Measurements from ENCODE around the gene OR1F1. TPM values are rescaled to one million over a fixed set of nuclear protein-coding genes. Genes with fewer than 3 reads are reported as not detected.
A peak's percentile ranks its signal among the peaks of the same experiment; 100 is the strongest.

OR1F1 gene
- total RNA-seq, 4 donors from 2014 or later: not detected

GRCh38 chr16:3220839-3221238, 32.8 kb downstream of the OR1F1 start:
- Histone ChIP-seq H3K4me3 (no peak overlapping the region), H3K36me3 (peaks cover 8 to 44% of the 10 kb centered on the region in 2 donors), H3K4me1 (no peaks in the 10 kb centered on the region), H3K27ac (no peak overlapping the region), H3K27me3 (no peaks in the 10 kb centered on the region), H3K9me3 (peaks cover 20 to 43% (median 38%) of the 10 kb centered on the region in 3 donors)
- ATAC-seq (no peak), DNase-seq (no peak)
- intact Hi-C loops (cut with DNase I; ENCODE audit: low total_unique reads): no loop called here
- TF ChIP-seq POLR2A (IDR thresholded peaks at IDR 0.05) (no peak), CTCF (IDR thresholded peaks at IDR 0.05 in 4 of 5, conservative IDR thresholded peaks at IDR 0.05 in 1 of 5) (no peak)
- in situ Hi-C loops (cut with MboI; ENCODE audit: low sequenced_read_pairs in 4 of 4): no loop called here

- H3K4me1 ChIP-seq: no peaks in the 10 kb centered on the region
- H3K4me3 ChIP-seq: peak overlapping the region in 1 of 4 donors; percentile 30
- no peak for ATAC-seq
- DNase-seq: no peak
- intact Hi-C loops (cut with DNase I; ENCODE audit: low total_unique reads): no loop called here
- TF ChIP-seq CTCF (IDR thresholded peaks at IDR 0.05 in 4 of 5, conservative IDR thresholded peaks at IDR 0.05 in 1 of 5) (no peak), POLR2A (IDR thresholded peaks at IDR 0.05) (no peak)
- H3K27ac ChIP-seq: no peak overlapping the region
- no peaks in the 10 kb centered on the region for H3K27me3 ChIP-seq
- H3K9me3 ChIP-seq: peaks cover 21 to 71% (median 38%) of the 10 kb centered on the region in 3 donors
- H3K36me3 ChIP-seq: peaks cover 8 to 76% of the 10 kb centered on the region in 2 donors
- in situ Hi-C loops (cut with MboI; ENCODE audit: low sequenced_read_pairs in 4 of 4): no loop called here
Measured at GRCh38 chr16:3223913-3224515, 36.0 kb downstream of the OR1F1 start.

DNA sequence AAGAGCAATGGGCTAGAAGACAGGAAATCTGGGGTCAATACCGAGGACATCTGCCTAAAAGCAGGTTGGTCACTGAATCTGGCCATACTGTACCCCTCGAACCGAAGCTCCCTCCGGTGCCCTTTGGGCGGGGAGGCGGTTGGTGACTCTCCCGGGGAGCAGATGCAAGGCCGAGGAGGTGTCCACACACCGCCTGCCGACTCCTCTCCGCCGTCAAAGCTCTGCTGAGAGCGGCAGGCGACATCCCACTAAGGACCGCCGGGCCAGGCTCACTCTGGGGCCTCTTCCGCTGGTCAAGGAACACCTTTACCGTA, 46.5 kb downstream of the OR1F1 start:
- Histone ChIP-seq H3K4me3 (peak overlapping the region; percentile 87 to 100 (median 99)), H3K27ac (peak overlapping the region; percentile 96 to 100 (median 98)), H3K36me3 (peaks cover 12 to 39% of the 10 kb centered on the region in 2 donors), H3K4me1 (peaks cover 12% of the 10 kb centered on the region in 2 donors), H3K9me3 (peaks cover 0 to 3% (median 0%) of the 10 kb centered on the region in 3 donors), H3K27me3 (no peaks in the 10 kb centered on the region)
- intact Hi-C loops (cut with DNase I; ENCODE audit: low total_unique reads): loop anchor here (2.0 to 5.0 kb wide), 2 partner anchors 166 to 482 kb away; partner anchors contain the start of genes SRRM2, ZNF174 and ZSCAN32
- TF ChIP-seq POLR2A (IDR thresholded peaks at IDR 0.05) (no peak), CTCF (IDR thresholded peaks at IDR 0.05 in 4 of 5, conservative IDR thresholded peaks at IDR 0.05 in 1 of 5) (no peak)
- in situ Hi-C loops (cut with MboI; ENCODE audit: low sequenced_read_pairs in 4 of 4): no loop called here
- peak in 1 of 2 donors; percentile 6 for ATAC-seq
- no peak for DNase-seq

DNA sequence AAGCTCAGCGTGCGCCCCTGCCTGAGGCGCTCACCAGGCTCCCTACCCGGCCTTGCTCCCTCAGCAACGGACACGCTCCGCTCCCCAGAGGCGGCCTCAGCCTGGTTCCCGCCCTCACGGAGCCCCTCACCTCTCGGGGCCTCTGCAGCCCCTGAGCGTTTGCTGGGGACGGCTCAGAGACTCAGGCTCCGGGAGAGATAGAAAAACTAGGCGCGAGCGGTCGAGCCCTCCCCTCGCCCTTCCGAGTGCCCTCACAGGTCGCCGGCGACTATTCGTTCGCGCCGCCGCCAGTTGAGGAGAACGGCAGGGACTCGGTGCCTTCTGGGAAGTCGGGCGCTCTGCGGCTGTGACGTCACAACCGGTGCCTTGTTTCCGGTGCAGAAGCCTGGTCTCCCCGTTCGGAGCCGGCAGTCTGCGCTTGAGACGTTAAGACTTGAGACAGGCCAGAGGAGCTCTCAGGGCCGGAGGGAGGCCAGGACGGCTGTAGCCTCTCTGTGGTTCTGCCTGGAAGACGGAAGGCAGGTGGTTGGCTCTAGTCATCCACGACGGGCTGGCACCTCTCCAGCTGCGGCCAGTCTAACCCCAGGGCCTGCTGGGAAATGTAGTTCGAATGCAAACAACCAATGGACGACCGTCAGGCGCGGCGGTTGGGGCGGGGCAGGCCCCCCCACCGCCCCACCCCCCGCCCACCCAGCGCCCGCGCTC, 47.0 kb downstream of the OR1F1 start, which contains the start of gene ZNF200:
Gene ZNF200, minus strand, starts transcription at position 302 of the 705 bp plus-strand sequence. CDS start 1,403 bp downstream, outside the sequence.
- no peaks in the 10 kb centered on the region for H3K27me3 ChIP-seq
- H3K36me3 ChIP-seq: peaks cover 12 to 34% of the 10 kb centered on the region in 2 donors
- peak within 1 kb of the TSS; percentile 87 to 100 (median 99) for H3K4me3 ChIP-seq
- H3K4me1 ChIP-seq: peaks cover 12% of the 10 kb centered on the region in 2 donors
- peak; percentile 60 to 72 for TF ChIP-seq POLR2A (IDR thresholded peaks at IDR 0.05)
- TF ChIP-seq CTCF (IDR thresholded peaks at IDR 0.05 in 4 of 5, conservative IDR thresholded peaks at IDR 0.05 in 1 of 5): no peak
- no peaks in the 10 kb centered on the region for H3K9me3 ChIP-seq
- in situ Hi-C loops (cut with MboI; ENCODE audit: low sequenced_read_pairs in 4 of 4): no loop called here
- peak; percentile 93 to 94 for DNase-seq
- intact Hi-C loops (cut with DNase I; ENCODE audit: low total_unique reads): loop anchor here (1.0 to 5.0 kb wide), 7 partner anchors 29 to 483 kb away; partner anchors contain the start of genes CLUAP1, SRRM2, TIGD7 and ZNF174
- ATAC-seq: peak; percentile 99 to 100
- H3K27ac ChIP-seq: peak within 1 kb of the TSS; percentile 96 to 100 (median 98)
